ENCODE measurements around the gene METTL26.

METTL26 gene

DNA sequence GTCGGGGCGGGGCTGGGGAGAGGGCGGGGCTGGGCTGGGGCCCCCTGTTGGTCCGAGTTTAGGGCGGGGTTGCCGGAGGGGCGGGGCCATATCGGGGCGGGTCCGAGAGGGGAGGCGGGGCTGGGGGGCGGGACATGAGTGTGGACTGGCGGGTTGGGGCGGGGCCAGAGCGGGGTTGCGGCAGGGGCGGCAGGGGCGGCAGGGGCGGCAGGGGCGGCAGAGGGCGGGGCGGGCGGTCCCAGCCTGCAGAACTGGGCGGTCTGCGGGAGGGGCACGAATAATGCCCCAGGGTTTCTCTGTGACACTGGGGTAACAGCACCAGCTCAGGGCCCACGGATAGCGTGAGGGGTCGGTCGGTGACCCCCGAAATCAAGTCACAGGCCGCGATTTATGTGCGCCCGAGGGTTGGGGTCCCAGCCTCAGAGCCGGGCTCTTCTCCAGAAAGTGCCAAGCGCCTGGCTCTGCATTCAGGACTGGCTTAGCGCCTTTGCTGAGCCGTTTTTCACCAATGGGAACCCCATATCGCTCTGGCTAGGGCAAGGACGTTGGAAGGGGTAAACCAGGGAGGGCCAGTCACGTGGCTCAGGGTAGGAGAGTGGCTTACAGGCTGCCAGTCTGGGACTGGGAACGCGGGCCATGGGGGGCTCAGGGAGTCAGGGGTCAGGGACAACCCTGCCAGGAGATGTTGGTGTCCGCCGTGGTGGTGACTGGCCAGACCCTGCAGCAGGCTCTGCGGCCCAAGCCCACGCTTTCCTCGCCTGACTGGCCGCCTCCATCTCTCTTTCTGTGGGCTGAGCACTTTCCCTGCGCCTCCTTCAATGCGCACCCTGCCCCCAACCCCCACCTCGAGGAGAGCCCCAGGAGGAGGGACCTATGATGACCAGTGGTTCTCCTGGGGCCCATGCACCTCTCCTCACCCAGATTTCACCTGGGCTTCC lies 1.2 kb upstream of the METTL26 start:
- DNase-seq = peak; percentile 38

DNA sequence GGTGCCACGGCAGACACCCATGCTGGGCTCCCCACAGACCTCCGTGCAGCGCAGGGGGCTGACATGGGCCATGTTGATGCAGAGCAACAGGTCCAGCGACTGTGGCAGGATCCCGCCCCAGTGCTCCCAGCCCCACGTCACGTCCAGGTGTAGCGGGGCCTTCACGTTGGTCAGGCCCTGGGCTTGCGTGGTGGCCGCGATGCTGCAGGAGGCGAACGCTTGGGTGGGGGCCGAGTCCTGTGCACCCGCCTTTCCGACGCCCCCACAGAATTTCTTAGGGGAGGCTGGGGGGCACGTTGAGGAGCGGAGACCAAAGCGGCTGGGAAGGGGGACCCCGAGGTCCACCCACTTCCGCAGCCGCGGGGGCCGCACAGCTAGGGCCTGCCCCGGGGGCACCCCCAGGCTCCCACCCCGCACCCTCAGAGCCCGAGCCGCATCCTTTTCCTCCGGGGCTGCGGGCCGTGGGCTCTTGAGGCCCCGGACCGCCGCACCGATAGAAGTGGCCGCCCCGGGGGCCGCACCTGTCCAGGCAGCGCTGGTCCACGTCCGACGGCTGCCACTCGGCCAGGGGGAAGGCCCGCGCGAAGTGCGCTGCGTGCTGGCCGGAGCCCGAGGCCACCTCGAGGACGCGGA lies 416 bp downstream of the METTL26 start:
- DNase-seq = no peak

GRCh38 chr16:634996-635395 lies 1.1 kb downstream of the METTL26 start:
- DNase-seq = no peak

DNA sequence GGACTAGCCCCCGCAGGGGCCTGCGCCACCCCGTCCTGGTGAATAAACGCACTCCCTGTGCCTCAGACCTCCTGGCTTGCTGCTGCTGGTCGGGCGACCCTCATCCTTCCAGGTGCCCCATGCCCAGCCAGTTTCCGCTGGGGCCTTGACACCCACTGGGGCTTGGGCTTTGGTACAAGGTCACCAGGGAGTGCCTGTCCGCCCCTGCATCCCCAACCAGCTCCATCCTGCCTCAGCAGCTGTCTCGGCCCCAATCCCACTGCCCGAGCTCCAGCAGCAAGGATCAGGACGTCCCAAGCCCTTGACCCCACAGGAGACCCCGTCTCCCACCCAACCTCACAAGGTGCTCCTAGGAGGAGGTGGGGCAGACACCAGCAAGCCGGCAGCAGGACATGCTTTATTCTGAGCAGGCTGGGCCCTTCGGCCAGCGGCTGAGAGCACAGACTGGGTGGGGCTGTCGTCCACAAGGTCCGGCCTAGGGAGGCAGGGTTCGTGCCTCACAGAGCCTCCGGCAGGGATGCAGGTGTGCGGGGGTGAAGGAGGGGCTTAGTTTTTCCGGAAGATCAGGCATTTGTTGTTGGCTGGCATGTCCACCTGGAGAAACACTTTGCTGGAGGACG lies 1.9 kb downstream of the METTL26 start:
- DNase-seq = no peak

- DNase-seq = no peak
These were observed 2.6 kb downstream of the METTL26 start for GRCh38 chr16:633336-634050.

GRCh38 chr16:632486-633335 lies 3.4 kb downstream of the METTL26 start:
- DNase-seq = no peak

DNA sequence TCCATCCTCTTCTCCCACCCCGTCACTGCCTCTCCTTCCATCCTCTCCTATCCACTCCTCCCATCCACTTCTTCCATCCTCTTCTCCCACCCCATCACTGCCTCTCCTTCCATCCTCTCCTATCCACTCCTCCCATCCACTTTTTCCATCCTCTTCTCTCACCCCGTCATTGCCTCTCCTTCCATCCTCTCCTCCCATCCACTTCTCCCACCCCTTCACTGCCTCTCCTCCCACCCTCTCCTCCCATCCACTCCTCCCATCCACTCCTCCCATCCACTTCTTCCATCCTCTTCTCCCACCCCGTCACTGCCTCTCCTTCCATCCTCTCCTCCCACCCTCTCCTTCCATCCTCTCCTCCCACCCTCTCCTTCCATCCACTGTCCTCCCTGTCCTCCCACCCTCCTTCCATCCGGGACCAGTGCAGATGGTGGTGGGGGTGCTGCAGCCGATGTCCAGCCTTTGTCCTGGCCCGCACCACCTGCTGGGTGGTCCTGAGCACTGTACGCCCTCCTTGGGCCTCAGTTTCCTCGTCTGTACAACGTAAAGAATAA lies 4.2 kb downstream of the METTL26 start:
- no peak for DNase-seq

DNA sequence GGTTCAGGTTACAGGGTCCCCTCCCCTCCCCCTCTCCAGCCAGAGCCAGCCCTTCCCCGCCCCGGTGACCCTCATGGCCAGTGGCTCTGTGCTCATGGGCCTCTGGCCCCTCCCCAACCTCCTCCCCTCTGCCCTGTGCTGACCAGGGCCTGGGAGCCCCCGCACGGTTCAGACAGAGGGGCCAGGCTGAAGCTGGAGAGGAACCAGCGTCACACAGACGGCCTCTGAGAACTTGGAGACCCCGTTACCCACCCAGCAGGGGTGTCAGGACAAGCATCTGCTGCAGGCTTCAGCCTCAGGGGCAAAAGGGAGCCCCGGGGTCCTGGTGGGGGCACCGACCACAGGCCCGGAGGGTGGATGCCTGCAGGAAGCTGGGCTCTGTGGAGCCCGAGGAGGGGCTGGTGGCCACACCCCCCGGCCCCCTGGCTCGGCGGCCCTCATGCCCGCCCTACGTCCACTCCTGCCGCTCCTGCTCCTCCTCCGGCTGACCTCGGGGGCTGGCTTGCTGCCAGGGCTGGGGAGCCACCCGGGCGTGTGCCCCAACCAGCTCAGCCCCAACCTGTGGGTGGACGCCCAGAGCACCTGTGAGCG lies 5.2 kb downstream of the METTL26 start, which contains the start of gene WFIKKN1:
Gene WFIKKN1, plus strand, starts transcription at position 171 of the 591 bp plus-strand sequence. Its CDS starts 269 bp downstream, at position 440.
- no peak for DNase-seq

- DNase-seq = no peak
These were observed 5.8 kb downstream of the METTL26 start for GRCh38 chr16:630249-630814.

DNA sequence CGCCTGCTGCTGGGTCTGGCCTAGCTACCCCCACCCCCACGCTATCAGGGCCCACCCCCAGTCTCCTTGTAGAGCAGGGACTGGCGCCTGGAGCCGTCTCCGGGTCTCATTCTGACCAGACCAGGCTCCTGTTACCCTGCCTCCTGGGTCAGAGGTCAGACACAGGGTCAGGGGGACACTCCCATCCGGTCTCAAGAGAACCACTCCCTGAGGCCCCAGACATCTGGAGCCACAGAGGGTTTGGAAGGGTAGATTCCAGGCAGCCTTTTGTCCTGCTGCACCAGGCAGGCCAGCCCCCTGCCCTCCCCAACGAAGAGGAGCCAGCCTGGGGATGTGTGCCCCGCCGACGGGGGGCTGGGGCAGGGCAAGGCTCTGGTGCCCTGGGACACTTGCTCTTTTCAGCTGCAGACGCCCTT lies 6.3 kb downstream of the METTL26 start:
- DNase-seq = no peak

DNA sequence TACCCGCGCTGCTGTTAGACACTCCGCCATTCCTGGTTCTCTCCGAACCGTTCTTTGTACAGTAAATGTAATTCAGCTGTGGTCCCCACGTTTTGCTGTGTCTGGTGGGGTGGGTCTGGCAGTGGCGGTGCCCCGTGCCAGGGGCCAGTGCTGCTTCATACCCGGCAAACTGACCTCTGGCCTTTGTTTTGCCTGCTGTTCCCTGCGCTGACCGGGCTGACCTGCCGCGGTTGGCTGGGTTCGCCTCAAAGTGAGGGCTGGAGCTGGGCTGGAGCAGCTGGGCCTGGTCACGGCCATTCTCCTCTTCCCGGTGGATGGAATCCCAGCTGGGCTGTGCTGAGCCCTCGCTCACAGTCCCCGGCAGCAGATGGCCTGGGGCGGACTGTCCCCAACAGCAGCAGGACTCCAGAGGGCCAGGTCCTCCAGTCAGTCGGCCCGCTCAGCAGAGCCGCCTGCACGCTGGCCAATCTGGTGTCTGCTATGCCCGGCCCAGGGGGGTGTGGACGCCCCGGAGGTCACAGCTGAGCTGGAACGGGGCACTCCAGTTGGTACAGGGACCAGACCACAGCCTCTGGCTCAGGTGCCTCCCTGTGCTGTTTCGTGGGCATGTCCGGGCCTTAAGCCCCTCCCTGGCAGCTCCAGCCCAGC lies 6.8 kb downstream of the METTL26 start:
- DNase-seq = no peak

DNA sequence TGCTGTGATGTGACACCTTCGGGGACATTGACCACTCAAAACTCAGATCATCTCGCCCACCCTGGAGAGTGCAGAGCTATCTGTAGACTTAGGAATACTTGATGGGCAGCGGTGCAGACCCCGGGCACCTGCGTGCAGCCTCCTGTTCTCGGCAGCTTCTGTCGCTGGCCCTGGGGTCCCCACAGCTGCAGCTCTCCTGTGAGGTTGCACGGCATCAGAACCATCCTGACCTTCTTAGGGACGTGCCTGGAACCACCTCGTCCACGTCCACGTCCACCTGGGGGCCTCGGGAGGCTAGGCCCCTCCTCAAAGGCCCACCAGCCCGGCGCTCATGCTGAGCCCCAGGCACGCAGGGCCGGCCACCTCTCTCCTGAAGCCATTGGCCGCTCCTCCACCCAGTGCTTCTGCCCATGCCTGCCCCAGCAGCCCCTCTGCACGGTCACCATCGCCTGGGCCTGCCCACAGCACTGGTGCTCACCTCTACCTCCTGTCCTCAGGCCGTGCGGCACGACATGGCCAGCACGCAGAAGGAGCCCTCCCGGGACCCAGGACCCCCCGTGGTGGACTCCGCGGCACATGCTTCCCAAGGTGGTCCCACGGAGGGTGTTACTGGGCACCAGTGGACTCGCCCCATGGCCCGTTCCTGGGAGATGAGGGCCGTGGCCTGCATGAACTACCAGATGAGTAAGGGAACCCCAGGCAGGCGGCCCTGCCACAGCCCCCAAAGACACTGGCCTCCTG lies 7.6 kb downstream of the METTL26 start:
- DNase-seq = no peak

DNA sequence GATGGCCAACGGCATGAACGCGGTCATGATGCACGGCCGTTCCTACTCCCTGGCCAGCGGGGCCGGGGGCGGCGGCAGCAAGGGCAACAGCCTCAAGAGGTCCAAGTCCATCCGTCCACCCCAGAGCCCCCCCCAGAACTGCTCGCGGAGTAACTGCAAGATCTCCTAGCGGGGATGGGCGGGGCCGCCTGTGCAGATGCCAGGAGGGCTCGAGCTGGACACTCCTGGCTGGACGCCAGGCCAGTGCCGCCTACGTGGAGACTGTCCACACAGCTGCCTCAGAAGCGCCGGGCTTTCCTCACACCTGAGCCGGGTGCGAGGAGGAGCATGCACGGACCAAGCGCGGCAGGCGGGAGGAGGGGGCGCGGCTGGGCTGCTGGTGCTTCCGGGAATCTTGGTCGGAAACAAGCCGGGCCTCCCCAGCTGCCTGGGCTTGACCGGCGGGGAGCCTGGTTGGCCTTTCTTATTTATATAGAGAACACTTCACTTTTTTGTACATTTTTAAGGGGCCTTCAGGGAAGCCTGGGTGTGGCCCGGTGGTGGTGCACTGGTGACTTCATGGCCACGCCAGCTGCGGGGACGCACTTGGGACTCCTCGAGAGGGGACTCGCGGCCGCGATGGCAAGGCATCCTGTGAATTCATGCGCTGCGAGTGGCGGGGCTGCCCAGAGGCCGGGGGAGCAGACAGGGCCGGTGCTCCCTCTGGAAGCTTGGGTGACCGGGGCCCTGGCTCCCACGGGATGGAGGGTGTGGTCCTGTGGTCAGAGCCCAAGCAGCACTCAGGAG lies 8.5 kb downstream of the METTL26 start:
- DNase-seq = no peak

- no peak for DNase-seq
These were observed 9.2 kb downstream of the METTL26 start for GRCh38 chr16:626787-627453.

- no peak for DNase-seq
These were observed 9.9 kb downstream of the METTL26 start for GRCh38 chr16:625977-626765.

- no peak for DNase-seq
These were observed 10.8 kb downstream of the METTL26 start for GRCh38 chr16:625117-625976.
